DND-41 (cell line): ENCODE data around the gene C3orf85.

Experiments used
- EZH2 ChIP-seq: IDR thresholded peaks from 3 replicates; pipeline ENCODE4 v1.6.1; 2012; ENCODE audit warnings: borderline replicate concordance, low read depth, mild to moderate bottlenecking, moderate library complexity, low read length, inconsistent platforms; ENCODE audit not compliant: severe bottlenecking
- TF ChIP-seq, protein P1 (sequence below): IDR thresholded peaks from 2 replicates; pipeline ENCODE4 v1.5.1; 2012; ENCODE audit warnings: borderline replicate concordance, low read length, moderate library complexity, mild to moderate bottlenecking; ENCODE audit not compliant: poor library complexity, severe bottlenecking; ENCODE audit errors: extremely low read depth

DNA sequence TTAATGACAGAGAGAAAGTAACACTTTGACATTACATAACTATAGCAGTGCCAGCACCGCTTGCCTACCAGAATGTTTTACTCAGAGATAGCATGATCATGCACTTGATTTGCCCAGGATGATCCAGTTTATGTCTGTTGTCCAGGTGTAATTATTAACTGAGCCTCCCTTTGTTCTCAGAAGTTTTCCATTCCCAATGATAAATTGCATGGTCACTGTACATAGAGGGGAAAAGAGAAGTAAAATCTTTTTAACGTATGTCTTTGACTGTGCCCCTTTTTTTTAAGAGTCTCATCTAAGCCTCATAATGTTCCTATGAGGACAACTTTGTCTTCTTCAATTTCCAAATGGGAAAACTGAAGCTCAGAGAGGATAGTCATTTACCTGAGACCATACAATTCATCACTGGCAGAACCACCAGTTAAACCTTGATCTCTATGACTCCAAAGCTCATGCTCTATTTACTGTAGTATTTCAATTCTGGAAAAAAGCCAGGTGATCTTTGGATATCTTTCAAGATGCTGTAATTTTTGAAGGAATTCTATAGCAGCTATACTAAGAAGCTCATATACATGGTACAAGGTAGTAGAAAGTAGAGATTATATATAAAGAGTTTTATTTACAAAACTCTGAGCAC lies 25.1 kb downstream of the C3orf85 start:
- TF ChIP-seq, protein P1, sequence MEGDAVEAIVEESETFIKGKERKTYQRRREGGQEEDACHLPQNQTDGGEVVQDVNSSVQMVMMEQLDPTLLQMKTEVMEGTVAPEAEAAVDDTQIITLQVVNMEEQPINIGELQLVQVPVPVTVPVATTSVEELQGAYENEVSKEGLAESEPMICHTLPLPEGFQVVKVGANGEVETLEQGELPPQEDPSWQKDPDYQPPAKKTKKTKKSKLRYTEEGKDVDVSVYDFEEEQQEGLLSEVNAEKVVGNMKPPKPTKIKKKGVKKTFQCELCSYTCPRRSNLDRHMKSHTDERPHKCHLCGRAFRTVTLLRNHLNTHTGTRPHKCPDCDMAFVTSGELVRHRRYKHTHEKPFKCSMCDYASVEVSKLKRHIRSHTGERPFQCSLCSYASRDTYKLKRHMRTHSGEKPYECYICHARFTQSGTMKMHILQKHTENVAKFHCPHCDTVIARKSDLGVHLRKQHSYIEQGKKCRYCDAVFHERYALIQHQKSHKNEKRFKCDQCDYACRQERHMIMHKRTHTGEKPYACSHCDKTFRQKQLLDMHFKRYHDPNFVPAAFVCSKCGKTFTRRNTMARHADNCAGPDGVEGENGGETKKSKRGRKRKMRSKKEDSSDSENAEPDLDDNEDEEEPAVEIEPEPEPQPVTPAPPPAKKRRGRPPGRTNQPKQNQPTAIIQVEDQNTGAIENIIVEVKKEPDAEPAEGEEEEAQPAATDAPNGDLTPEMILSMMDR: no peak
- no peak for TF ChIP-seq EZH2
